Endothelial cell of umbilical vein (primary cell): Measurements from ENCODE around the gene HDAC4. TPM values are rescaled to one million over a fixed set of nuclear protein-coding genes. Genes with fewer than 3 reads are reported as not detected.

Source experiments
- BruUV-seq: library from RNA; stranded (reverse); fragments of 400-500 nt; replicated peaks from 2 replicates; lab custom pipeline; 2021; lab: Mats Ljungman, UMichigan
- CTCF ChIA-PET: fragments of 300-600, 350-600 bp; sonication (Branson Sonifier 250); formaldehyde crosslinking; loops from one replicate; lab custom pipeline; 2021; ENCODE audit warnings: antibody characterized with exemption, inconsistent platforms; lab: Charles Lee
- POLR2A ChIA-PET: fragments of 300-600, 350-600 bp; sonication (Branson Sonifier 250); formaldehyde crosslinking; loops from one replicate; lab custom pipeline; 2021; ENCODE audit warnings: antibody characterized with exemption, inconsistent platforms; lab: Charles Lee
- DNase-seq: peaks from one replicate; pipeline ENCODE4 v3.0.0-alpha.2; 2011; ENCODE audit warnings: low read depth, low spot score
- FAIRE-seq: peaks from 2 replicates; lab custom pipeline; 2011; peaks lifted over from hg19 to GRCh38; lab: Jason Lieb, UNC
- H2AFZ ChIP-seq: 2 replicates; pipeline ENCODE4 v1.6.0; 2012; ENCODE audit warnings: low read depth, low read length, control low read depth, inconsistent platforms
- H3K27ac ChIP-seq: 2 replicates; pipeline ENCODE4 v1.5.1; 2011; ENCODE audit warnings: low read depth, mild to moderate bottlenecking, control low read depth, low read length, moderate library complexity; ENCODE audit not compliant: insufficient read depth
- H3K27me3 ChIP-seq, 2 experiments: 2 replicates each; pipeline versions ENCODE4 v1.6.0 to v1.6.1; 2011; ENCODE audit warnings: low read length in 2 of 2, mixed read lengths in 1 of 2; ENCODE audit not compliant: control insufficient read depth in 2 of 2, insufficient read depth in 2 of 2
- H3K36me3 ChIP-seq, 2 experiments: 2 replicates in 1 of 2; 3 replicates in 1 of 2; pipeline ENCODE4 v1.5.1; 2011; ENCODE audit warnings: low read length in 2 of 2, mild to moderate bottlenecking in 1 of 2, moderate library complexity in 1 of 2; ENCODE audit not compliant: control insufficient read depth in 2 of 2, insufficient read depth in 2 of 2; ENCODE audit errors: extremely low read depth in 1 of 2
- H3K4me1 ChIP-seq: 3 replicates; pipeline ENCODE4 v1.5.1; 2011; ENCODE audit warnings: mild to moderate bottlenecking, low read length; ENCODE audit not compliant: control insufficient read depth, insufficient read depth; ENCODE audit errors: extremely low read depth
- H3K4me2 ChIP-seq: 2 replicates; pipeline ENCODE4 v1.6.1; 2011; ENCODE audit warnings: low read length, control low read depth, mixed read lengths; ENCODE audit not compliant: insufficient read depth
- H3K4me3 ChIP-seq, 3 experiments: fragments of 200-600 bp in 1 of 3; sonication (generic), shearing (Covaris generic) in 1 of 3; replicated peaks in 1 of 3; 2 replicates each; pipeline ENCODE4 v1.5.1; 2011 to 2016; ENCODE audit warnings: control low read depth in 3 of 3, low read length in 3 of 3, mild to moderate bottlenecking in 2 of 3, inconsistent platforms in 1 of 3, low read depth in 1 of 3, moderate library complexity in 1 of 3; ENCODE audit not compliant: insufficient read depth in 1 of 3
- H3K79me2 ChIP-seq: 2 replicates; pipeline ENCODE4 v1.6.0; 2012; ENCODE audit warnings: low read length, inconsistent platforms; ENCODE audit not compliant: control insufficient read depth, insufficient read depth
- H3K9ac ChIP-seq: replicated peaks from 2 replicates; pipeline ENCODE3; 2011; ENCODE audit warnings: low read length, control low read depth; ENCODE audit not compliant: insufficient read depth; ENCODE audit errors: extremely low read depth
- H3K9me1 ChIP-seq: replicated peaks from 3 replicates; pipeline ENCODE4 v1.6.0; 2011; ENCODE audit warnings: mild to moderate bottlenecking, low read length; ENCODE audit not compliant: control insufficient read depth, insufficient read depth; ENCODE audit errors: extremely low read depth
- H3K9me3 ChIP-seq: replicated peaks from 2 replicates; pipeline ENCODE4 v1.5.1; 2012; ENCODE audit warnings: low read length, inconsistent platforms; ENCODE audit not compliant: control insufficient read depth, insufficient read depth
- H4K20me1 ChIP-seq: replicated peaks from 2 replicates; pipeline ENCODE3; 2011; ENCODE audit warnings: mild to moderate bottlenecking, low read length; ENCODE audit not compliant: control insufficient read depth, insufficient read depth; ENCODE audit errors: extremely low read depth
- EZH2 ChIP-seq: IDR thresholded peaks from 2 replicates; pipeline ENCODE4 v1.6.1; 2012; ENCODE audit warnings: borderline replicate concordance, low read depth, mild to moderate bottlenecking, moderate library complexity, low read length, inconsistent platforms; ENCODE audit not compliant: severe bottlenecking
- FOS ChIP-seq: IDR thresholded peaks from 2 replicates; pipeline ENCODE4 v1.6.1; 2011; ENCODE audit warnings: mild to moderate bottlenecking, low read length, moderate library complexity, borderline replicate concordance; ENCODE audit not compliant: insufficient read depth
- GATA2 ChIP-seq: IDR thresholded peaks from 2 replicates; pipeline ENCODE4 v1.7.0; 2011; ENCODE audit warnings: low read depth, mild to moderate bottlenecking, moderate library complexity, mixed read lengths, low read length; ENCODE audit not compliant: insufficient read length, insufficient read depth
- JUN ChIP-seq: IDR thresholded peaks from 2 replicates; pipeline ENCODE4 v1.6.1; 2011; ENCODE audit warnings: borderline replicate concordance, low read depth; ENCODE audit not compliant: insufficient read length, insufficient read depth
- MYC ChIP-seq: IDR thresholded peaks from one replicate; pipeline ENCODE4 v1.6.1; 2011; ENCODE audit warnings: mild to moderate bottlenecking, low read depth, low read length
- POLR2A ChIP-seq: IDR thresholded peaks from 2 replicates; pipeline ENCODE4 v1.6.1; 2012; ENCODE audit warnings: low read depth, mild to moderate bottlenecking, control low read depth, low read length
- POLR2AphosphoS5 ChIP-seq: IDR thresholded peaks from 2 replicates; pipeline ENCODE4 v1.6.1; 2012; ENCODE audit warnings: low read depth, mild to moderate bottlenecking, control low read depth, low read length, moderate library complexity; ENCODE audit not compliant: insufficient read depth
- dilution Hi-C: fragments of 300-500 bp; cut with MboI; formaldehyde crosslinking; loops from one replicate; pipeline ENCODE4 v1.15.0; 2019; ENCODE audit warnings: low sequenced_read_pairs; ENCODE audit not compliant: extremely low pct_ligation_motif_present
- intact Hi-C: fragments of 100-400 bp; cut with micrococcal nuclease; formaldehyde crosslinking; loops from one replicate; pipeline ENCODE4 v1.10.0; 2022
- polyA plus RNA-seq, 4 experiments: library from polyadenylated mRNA; depleted of rRNA in 3 of 4; stranded (reverse) in 3 of 4; unstranded in 1 of 4; fragments of >200 nt; gene quantifications; 2 replicates each; pipeline versions ENCODE4 v1.2.1 to v1.2.3, GENCODE V29; 2011 to 2012; ENCODE audit warnings: missing spikeins in 1 of 4
- total RNA-seq: library from RNA; stranded (reverse); gene quantifications from 2 replicates; pipeline ENCODE4 v1.2.3, GENCODE V29; 2021
- TF ChIP-seq, protein P1 (sequence below), 2 donors: IDR thresholded peaks; 1 replicate in 1 of 2; 2 replicates in 1 of 2; pipeline ENCODE4 v1.5.1; 2011; ENCODE audit warnings: low read length in 2 of 2, mild to moderate bottlenecking in 2 of 2, moderate library complexity in 2 of 2, control low read depth in 1 of 2, inconsistent platforms in 1 of 2, low read depth in 1 of 2; ENCODE audit not compliant: insufficient read depth in 1 of 2; ENCODE audit errors: extremely low read depth in 1 of 2
- TF ChIP-seq, protein P2 (sequence below): IDR thresholded peaks from 2 replicates; pipeline ENCODE4 v1.6.1; 2011; ENCODE audit not compliant: insufficient read depth, insufficient read length

HDAC4 gene
- total and polyA plus RNA-seq, 2 donors (not counting 3 experiments of a cell fraction or from before 2014, with no cell fraction given): 13.4 to 33.0 TPM

DNA sequence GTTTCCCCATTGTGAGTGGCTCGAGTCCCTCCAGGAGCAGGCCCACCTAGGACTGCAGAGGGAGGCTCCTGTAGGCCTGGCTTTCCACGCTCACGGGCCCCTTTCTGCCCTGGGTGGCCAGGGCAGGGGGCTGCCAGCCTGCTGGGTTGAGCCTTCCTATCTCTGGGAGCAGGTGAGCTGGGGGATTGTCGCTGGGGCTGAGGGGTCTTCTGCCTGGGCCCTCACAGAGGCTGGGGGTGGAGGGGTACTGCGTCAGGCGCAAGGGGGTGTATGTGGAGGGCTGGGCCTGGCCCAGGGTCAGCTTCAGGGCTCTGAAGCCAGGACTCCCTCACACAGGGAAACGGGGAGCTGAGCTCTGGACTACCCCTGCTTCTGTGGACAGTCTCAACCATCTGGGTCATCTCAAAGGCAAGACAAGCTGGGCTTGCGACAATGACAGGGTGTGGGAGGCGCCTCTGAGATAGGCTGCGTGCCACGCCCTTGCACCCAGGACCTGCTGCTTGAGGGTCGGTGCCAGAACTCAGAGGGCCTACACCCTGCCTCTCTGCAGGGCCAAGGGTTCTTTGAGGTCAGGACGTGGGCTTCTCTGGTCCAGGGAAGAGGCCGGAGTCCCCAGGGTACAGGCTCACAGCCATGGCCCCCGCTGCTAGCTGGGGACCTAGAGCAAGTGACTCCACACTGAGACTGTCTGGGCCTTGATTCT lies 346.9 kb downstream of the HDAC4 start:
- BruUV-seq: no TSS peak
- ChIA-PET POLR2A (no interaction called here), CTCF (no interaction called here)
- FAIRE-seq (no peak), DNase-seq (no peak)
- TF ChIP-seq MYC (no peak), POLR2AphosphoS5 (no peak), JUN (no peak), FOS (no peak), POLR2A (no peak), EZH2 (no peak), GATA2 (no peak)
- TF ChIP-seq, protein P1, sequence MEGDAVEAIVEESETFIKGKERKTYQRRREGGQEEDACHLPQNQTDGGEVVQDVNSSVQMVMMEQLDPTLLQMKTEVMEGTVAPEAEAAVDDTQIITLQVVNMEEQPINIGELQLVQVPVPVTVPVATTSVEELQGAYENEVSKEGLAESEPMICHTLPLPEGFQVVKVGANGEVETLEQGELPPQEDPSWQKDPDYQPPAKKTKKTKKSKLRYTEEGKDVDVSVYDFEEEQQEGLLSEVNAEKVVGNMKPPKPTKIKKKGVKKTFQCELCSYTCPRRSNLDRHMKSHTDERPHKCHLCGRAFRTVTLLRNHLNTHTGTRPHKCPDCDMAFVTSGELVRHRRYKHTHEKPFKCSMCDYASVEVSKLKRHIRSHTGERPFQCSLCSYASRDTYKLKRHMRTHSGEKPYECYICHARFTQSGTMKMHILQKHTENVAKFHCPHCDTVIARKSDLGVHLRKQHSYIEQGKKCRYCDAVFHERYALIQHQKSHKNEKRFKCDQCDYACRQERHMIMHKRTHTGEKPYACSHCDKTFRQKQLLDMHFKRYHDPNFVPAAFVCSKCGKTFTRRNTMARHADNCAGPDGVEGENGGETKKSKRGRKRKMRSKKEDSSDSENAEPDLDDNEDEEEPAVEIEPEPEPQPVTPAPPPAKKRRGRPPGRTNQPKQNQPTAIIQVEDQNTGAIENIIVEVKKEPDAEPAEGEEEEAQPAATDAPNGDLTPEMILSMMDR (IDR thresholded peaks at IDR 0.05; ENCODE audit: extremely low read depth in 1 of 2, insufficient read depth in 1 of 2, low read depth in 1 of 2, low read length in 2 of 2): no peak
- TF ChIP-seq, protein P2, sequence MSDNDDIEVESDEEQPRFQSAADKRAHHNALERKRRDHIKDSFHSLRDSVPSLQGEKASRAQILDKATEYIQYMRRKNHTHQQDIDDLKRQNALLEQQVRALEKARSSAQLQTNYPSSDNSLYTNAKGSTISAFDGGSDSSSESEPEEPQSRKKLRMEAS: no peak
- H3K9me1 ChIP-seq: no peaks in the 10 kb centered on the region
- peaks cover 0 to 3% of the 10 kb centered on the region in 2 experiments for H3K36me3 ChIP-seq
- H4K20me1 ChIP-seq: no peaks in the 10 kb centered on the region
- intact Hi-C loops (no loop called here), dilution Hi-C loops (no loop called here)
- no peaks in the 10 kb centered on the region for H3K27me3 ChIP-seq
- H3K79me2 ChIP-seq: no peaks in the 10 kb centered on the region
- H2AFZ ChIP-seq: no peak overlapping the region
- no peak overlapping the region for H3K9ac ChIP-seq
- H3K4me3 ChIP-seq: no peak overlapping the region
- no peak overlapping the region for H3K27ac ChIP-seq
- no peak overlapping the region for H3K4me2 ChIP-seq
- peaks cover 5% of the 10 kb centered on the region for H3K4me1 ChIP-seq
- H3K9me3 ChIP-seq: no peaks in the 10 kb centered on the region
